Endothelial cell of hepatic sinusoid (primary cell): ENCODE data around the gene HHIP.

Source experiments
- in situ Hi-C: cut with HindIII; loops from 2 replicates; pipeline ENCODE4 v1.10.0; 2017; ENCODE audit warnings: low sequenced_read_pairs

HHIP gene

DNA sequence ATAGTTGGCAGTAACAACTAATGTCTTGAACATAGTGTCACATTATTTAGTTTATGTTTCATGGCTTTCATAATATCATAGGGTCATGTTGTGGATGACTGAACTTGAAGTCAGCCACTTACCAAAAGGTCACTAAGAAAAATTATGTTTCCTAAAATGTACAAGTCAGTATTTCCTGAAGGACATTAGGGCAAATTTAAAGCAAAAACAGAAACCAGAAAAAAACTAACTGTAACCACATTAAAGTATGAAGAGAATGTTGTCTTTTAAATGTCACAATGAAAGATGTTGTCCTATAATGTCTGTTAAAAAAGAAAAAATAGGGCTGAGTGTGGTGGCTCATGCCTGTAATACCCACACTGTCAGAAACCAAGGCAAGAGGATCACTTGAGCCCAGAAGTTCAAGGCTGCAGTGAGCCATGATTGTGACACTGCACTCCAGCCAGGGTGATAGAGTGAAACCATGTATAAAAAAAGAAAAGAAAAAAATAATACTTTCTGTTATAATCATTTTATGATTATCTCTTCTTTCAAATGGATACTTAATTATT, 55.8 kb downstream of the HHIP start:
- in situ Hi-C loops = no loop called here

DNA sequence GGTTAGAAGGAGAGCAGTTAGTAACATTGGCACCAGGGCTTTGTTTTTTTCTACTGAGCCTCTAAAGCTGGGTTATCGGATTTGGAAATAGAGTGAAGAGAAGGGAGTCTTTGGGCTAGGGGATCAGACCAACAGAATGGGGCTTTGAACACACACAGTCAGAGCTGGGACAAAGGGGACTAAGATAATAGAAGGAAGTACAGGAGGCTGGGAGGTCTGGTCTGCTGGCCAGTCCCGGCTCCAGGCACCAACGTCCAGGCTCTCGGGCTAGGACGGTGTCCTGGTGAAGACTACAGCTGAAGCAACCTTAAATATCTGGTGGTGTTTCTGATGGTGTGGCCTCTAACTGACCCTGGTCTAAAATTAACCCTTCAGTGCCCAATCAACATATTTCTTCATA, 57.5 kb downstream of the HHIP start:
- in situ Hi-C loops = no loop called here

DNA sequence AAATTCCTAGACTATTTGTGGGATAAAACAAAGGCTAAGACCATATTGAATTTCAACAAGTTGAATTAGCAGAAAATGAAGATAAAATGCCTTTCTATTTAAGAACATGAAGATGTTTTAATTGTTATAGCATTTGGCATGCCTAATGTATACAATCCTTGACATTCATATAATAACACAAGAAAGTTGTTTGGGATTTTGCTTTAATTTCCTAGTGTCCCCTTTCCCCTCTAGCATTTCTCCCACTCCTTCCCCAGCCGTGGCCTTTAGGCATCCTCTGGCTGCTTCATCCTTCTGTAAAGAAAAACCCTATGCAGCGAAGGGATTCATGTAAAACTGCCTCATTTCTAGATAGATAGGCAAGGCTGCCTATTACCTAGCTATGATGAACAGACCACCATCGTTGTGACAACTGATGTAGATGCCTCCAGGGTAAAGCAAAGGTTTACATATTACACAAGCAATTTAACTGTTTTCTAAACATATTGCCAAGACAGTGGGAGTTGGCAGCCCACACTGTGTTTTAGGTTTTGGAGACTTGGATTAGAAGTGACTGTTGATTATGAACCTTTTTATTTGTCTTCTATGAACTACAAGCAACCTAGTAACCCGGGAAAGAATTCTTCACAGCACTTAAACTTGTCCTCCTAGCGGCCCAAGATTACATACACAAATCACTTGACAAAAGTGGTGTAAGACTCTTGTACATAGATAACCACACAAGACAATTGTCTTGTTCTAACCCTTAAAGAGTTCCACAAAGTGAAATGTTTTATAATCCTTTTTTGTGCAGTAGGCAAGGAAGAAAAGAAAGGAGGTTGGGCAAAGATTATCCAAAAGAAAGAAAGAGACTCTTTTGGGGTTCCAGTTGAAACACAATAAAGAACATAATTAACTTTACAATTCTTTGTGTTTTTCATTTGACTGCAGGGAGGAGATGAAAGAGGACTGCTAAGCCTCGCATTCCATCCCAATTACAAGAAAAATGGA, 59.9 kb downstream of the HHIP start:
- in situ Hi-C loops = no loop called here

DNA sequence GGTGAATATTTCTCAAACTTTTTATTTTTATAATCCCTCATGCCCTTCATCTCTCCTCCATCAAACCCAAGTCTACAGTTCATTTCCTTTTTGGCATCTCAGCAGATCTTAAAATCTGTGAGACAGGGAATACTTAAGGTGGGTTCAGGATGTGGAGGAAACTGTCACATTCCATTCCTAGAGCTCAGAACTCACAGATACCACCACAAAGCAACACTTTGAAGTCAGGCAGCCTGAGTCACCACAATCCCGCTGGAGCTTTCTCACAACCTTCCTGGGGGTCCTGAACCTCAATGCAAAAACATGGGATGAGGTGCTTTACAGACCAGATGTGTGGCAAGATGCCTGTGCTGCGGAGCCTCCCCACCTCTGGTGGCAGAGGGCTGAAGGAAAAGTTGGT, 63.2 kb downstream of the HHIP start:
- in situ Hi-C loops = no loop called here

DNA sequence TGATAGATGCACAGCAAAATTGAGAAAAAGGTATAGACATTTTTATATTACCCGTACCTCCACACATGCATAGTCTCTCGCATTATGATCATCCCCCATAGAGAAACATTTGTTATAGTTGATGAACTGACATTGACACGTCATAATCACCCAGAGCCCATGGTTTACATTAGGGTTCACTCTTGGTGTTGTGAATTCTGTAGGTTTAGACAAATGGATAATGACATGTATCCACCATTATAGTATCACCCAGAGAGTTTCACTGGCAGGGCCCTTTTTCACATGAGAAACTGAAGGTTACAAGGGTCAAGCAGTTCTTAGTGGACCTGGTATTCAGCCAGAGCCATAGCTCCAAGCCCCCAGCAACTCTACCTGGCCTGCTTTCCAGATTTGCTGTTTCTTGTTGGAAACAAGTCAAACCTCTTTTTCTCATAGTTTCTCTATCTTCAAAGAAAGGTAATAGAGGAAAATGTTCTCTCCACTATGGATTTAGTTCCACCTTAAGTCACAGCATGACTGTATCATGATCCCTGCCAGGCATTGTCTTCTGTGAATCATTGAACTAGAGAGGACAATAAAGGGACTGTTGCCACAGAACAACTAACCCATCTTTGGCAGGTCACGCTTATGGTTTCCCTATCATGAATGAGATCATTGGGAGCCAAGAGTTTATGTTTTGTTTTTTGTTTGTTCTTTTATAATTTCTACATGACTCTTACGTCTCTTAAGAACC, 64.0 kb downstream of the HHIP start:
- in situ Hi-C loops = loop anchor here (5.0 kb wide), 2 partner anchors 38 to 47 kb away; no protein-coding TSS in a partner anchor

DNA sequence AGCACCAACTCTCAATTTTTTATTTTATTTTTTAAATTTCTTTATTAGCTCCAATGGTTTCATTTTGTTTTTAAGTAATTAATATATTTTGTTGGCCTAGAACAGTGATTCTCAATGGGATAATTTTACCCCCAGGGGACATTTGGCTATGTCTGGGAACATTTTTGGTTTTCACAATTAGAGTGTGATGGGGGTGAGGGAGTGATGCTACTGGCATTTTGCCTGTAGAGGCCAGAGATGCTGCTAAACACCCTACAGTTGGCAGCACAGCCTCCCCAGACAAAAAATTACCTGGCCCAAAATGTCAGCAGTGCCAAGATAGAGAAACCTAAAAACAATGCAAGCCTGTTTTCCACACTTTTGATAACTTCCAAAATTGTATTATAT, 64.6 kb downstream of the HHIP start:
- in situ Hi-C loops = loop anchor here (5.0 kb wide), 2 partner anchors 38 to 47 kb away; no protein-coding TSS in a partner anchor

DNA sequence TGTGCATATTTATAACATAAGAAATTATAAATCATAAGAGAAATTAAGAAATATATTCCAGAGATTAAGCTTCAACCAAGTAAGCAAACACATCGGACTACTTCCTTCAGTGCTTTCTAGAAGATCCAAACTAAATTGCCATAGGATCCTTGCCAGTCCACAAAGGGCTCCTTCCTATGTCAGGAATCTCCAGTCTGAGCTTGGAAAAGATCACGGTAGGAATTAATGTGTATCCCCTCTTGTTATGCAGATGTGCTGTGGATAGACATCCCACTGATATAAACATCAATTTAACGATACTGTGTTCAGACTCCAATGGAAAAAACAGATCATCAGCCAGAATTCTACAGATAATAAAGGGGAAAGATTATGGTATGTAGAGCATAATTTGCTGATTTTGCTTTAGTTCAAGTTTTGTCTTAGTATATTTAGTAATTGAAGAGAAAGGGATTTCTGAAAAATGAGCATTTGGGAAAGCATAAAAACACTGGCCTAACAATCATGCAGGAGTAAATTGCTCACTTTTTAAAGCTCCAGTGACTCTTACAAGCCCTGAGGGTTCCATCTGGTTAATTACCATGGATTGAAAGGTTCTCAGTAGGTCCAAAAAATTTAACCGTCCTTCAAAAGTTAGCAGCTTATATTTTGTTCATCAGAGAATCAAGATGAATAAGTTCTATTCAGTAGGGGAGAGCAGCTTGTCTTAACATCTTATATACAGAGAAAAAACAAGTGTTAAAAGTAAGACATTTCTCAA, 65.9 kb downstream of the HHIP start:
- in situ Hi-C loops = loop anchor here (5.0 kb wide), 2 partner anchors 40 to 45 kb away; no protein-coding TSS in a partner anchor

DNA sequence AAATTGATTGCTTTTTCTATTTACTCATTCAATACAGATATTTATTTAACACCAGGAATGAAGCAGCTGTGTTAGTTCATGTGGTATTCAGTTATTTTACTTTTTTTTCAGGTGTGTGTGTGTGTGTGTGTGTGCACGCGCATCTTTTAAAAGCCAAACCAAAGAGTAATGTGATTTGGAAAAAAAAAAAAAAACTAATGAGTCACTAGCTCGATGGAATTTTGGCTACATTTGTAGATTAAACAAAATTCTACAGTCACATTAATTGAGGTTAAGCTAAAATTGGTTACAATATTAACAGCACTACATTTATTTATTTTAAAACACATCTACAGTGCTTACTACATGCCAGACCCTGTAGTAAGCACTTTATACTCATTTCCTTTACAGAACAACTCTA, 66.8 kb downstream of the HHIP start:
- in situ Hi-C loops = loop anchor here (5.0 kb wide), 2 partner anchors 40 to 45 kb away; no protein-coding TSS in a partner anchor

DNA sequence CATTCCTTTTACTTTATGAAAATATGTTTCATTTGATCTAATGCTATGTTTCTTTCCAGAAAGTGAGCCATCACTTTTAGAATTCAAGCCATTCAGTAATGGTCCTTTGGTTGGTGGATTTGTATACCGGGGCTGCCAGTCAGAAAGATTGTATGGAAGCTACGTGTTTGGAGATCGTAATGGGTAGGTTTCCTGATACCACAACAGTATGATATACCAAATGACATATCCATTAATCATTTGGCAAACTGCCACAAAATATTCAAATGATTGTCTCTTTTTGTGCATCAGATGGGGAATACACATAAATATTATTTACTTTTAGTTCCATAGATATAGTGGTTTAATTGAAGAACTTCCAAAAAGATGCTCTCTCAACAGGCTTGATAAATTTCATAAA, 68.2 kb downstream of the HHIP start:
- in situ Hi-C loops = loop anchor here (5.0 kb wide), 2 partner anchors 42 to 43 kb away; no protein-coding TSS in a partner anchor

DNA sequence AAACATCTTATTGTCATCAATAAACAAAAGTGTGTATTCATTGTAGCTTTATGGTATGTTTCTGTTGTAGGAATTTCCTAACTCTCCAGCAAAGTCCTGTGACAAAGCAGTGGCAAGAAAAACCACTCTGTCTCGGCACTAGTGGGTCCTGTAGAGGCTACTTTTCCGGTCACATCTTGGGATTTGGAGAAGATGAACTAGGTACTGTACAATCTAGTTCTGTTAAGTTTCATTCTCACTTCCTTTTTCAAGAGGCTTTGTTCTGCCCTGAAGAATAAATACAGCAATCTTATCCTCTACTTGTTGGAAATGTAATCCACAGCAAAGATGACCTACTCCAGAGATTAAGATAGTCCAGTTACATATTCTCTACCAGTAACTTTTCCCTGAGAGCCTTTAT, 69.3 kb downstream of the HHIP start:
- in situ Hi-C loops = no loop called here

DNA sequence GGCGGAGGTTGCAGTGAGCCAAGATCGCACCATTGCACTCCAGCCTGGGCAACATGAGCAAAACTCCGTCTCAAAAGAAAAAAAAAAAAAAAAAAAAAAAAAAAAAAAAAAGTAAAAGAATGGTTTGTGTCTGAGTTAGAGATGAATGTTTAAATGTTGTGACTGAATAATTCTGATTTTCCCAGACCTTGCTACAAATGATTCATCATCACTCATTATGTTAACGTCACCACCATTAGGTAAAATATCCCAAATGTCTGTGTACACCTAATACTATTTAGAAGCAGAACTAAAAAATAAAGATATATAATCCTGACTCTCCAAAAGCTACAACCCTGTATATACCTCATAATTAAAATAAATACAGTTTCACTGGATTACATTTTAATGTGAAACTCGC, 70.8 kb downstream of the HHIP start:
- in situ Hi-C loops = no loop called here

DNA sequence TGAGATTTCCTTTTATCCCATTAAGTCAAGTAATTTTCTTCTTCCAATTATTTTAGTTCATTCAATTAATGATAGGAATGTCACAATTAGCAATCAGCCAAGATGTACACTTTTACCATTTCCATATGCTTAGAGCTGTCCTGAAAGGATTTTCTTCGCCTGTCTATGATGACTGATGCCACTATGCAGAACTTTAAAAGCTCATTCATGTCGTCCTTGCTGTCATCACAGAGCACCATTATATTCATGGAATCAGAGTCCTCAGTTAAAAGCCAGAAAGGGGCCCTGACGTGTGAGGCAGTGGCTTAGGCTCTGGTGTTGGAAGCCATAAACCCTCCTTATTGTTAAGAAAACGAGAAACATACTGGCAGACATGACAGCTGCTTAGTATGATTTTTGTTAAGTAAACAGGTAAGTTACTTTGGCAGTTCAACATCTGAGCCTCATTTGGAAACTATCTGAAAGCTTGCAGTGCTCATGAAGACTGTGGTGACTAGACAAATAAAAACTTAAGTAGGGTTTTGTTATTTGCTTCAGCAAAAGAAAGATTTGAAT, 73.1 kb downstream of the HHIP start:
- in situ Hi-C loops = no loop called here

DNA sequence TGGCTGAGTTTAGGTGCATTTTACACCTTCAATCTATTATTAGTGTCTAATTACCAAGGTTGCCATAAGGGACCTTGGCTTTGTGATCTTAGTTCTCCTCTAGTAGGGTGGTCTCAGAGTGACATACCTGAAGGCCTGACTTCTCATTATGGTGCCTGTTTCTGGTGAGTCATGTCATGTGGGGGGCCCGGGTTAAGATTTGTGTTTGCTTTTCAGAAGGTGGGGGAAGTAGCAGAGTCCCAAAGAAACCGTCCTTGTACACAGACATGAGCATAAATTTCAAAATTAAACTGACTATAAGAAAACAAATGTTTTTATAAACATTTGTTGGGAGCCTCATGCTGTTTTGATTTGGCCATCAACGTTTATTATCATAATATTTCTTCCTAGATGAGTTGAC, 74.5 kb downstream of the HHIP start:
- in situ Hi-C loops = no loop called here

DNA sequence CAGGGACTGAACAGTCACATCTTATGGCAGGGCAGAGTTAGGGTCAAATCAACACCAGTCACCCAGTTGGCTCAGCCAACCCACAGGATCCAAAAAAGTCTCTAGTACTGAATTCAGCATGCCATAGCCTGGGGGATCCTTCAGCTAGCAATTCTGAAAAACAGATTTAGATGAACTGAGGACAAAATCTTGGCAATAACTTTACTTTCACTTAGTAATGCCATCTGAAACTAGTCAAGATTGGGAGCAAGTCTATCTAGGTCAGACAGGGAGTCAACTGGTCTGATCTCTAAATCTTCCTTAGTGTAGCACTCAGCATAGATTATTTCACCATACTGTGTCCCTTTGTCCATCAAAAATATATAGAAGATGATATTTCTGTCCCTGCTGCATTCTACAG, 76.0 kb downstream of the HHIP start:
- in situ Hi-C loops = no loop called here

DNA sequence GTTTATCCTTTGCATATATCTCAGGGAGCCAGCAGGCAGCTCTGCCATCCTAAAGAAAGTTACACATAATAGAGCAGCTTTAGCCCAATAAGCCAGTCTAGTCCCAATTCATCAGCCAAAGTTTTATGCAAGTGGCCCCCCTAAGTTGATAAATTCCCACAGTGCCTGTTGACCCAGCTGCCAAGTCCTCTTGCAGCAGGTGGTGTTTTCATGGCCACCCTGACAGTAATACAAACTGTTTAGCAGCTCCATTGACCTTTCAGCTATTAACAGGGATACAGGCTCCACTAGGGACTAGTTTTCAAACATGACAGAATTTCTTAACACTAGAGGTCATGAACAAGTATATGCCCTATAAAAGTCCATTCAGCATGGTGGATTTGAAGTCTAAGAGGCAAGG, 77.5 kb downstream of the HHIP start:
- in situ Hi-C loops = no loop called here

DNA sequence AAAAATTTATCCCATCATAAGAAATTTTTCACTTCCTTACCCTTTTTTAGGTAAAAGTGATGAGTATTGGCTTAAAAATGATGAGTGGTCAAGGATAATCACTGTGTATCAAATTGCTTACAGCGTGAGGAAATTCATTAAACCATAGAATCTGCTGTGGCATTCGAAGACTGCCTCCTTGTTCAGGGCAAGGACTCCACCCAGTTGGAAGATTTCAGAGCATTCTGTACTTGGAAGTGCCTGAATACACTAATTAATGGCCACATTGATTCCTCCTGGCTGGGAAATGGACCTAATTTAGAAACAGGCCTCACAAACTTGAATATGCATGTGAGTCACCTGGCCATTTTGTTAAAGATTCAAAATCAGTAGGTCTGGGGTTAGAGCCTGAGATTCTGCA, 83.2 kb downstream of the HHIP start:
- in situ Hi-C loops = no loop called here

DNA sequence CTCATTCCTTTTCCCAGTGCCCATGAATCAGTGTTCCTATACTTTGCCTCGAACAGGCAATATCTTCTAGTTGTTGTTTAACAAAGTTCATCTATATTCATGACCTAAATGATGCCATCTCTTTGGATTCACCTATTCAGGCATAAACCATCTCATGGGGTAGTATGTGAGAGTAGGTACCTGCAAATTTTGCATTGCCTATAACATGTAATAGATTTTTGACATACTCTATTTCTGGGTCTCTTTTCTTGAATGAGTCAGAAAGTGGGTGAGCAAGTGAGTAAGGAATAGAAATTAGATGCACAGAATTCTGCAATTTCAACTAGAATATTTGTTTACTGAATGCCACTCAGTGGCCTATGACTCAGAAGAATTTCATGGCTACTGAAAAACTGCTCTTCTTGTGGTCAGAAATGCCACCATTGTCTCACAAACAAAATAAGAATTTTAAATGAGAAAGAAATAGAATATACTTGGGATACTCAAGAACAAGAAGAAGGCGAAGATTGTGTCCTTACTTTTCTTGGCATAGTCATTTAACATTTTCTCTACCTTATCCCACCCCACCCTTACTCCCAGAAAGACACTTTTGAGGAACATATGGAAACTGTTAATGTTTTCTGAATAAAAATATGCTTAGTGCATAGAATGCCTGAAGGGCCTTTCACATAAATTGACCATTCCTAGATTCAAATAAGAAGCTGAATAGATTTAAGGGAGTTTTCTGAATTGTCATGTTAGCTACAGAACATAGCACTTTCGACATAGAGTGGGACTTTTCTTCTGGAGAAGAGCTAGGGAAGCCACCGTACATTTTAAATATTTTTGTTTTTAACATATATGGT, 86.8 kb downstream of the HHIP start:
- in situ Hi-C loops = no loop called here

DNA sequence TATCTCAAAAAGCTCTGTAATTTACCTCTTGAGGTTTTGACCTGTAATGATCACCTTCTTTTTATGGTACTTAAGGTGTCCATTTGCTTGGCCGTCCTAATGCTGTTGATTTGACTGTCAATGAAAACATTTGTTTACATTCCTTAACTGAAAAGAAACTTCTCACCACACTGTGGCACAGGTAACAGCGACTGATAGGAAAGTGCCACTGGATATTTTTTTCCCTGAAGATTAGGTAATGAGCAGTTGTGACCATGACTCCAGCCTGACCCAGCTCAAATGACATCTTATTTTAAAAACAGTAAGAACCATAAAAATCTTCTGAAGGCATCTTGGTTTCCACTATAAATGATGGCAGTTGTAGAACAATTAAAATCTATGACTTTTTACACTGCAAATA, 87.6 kb downstream of the HHIP start:
- in situ Hi-C loops = no loop called here

DNA sequence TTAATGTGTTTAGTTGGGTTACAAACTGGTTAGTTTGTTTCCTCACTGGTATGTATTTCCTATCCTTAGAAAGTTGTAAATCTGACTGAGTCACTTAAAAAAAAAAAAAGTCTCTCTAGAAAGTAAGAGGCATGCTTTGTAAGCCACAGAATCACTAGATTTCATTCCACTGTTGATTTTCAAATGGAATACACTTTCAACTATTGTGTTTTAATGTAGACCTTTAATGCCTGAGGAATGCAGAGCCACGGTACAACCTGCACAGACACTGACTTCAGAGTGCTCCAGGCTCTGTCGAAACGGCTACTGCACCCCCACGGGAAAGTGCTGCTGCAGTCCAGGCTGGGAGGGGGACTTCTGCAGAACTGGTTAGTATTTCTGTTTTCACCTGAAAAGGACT, 88.6 kb downstream of the HHIP start:
- in situ Hi-C loops = no loop called here

DNA sequence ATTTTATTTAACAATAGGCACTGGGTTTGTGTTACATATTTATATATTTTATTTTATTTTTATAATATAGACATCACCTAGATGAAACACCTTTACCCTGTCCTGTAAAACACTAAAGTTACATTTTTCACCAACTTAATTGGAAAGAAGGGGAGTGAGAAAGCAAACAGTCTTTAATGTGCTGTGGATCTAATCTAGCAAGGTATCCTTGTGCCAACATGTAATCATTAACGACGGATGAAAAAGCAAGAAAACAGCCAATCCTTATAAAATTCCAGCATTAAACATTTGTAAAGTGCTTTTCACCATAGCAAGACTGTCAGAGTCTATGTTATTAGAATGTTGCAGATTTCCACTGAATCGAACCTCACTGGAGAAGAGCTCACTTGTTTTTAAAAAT, 92.7 kb downstream of the HHIP start:
- in situ Hi-C loops = no loop called here
